ENCODE measurements around the gene AGK. TPM values are rescaled to one million over a fixed set of nuclear protein-coding genes. Genes with fewer than 3 reads are reported as not detected.
A peak's percentile ranks its signal among the peaks of the same experiment; 100 is the strongest.
"Not testable (repeated sequence)": the region's sequence is repeated elsewhere in the genome, so short reads cannot be mapped to it uniquely, and the experiment has no call there.

AGK gene
- polyA plus RNA-seq, 3 donors from 2014 or later = 104 to 125 (median 108) TPM

DNA sequence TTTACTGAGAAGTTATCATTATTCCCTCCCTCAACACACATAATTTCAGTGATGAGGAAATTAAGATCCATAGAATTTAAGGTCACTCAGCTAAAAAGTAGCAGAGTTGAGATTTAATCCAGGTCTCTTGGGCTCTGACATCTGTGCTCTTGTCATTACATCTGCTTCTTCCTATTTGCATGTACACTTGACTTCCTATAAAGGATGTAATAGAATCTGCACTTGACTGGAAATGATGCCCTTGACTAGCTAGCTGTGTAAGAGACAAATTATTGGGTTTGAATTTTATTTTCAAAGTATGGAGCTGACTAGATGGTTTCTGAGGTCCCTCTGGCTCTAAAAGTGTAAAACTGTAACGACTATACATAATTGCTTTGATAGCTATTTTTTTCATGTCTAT is 59.5 kb downstream of the AGK start:
- H3K36me3 Mint-ChIP-seq = peaks cover 23 to 53% (median 28%) of the 10 kb centered on the region in 3 donors
- H3K4me1 Mint-ChIP-seq = peaks cover 5 to 36% of the 10 kb centered on the region in 2 donors
- no peaks in the 10 kb centered on the region for H3K9me3 Mint-ChIP-seq
- H3K4me3 Mint-ChIP-seq = no peak overlapping the region
- H3K27me3 Mint-ChIP-seq (ENCODE audit: low read depth in 3 of 3) = peaks cover 0 to 2% (median 0%) of the 10 kb centered on the region in 3 donors
- H3K27ac Mint-ChIP-seq = no peak overlapping the region
- no peak for DNase-seq

DNA sequence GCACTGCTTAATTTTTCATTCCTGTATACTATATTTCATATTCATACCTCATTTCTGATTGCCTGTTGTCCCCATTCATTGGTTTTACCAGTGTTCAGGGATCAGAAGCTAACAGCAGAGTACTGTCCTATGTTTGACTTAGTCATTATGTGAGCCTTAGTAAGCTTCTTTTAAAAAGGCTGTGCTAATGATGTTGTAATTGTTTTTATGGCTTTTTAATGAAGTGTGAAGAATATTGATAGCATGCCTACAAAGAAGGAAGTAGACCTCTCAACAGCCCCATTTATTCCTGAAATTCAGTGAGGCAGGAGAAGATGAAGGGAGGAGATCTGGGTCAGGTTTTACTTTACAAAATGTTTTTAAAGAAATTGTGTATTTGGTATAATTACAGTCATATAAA is 61.7 kb downstream of the AGK start:
- H3K4me1 Mint-ChIP-seq = peaks cover 0 to 22% of the 10 kb centered on the region in 2 donors
- H3K27me3 Mint-ChIP-seq (ENCODE audit: low read depth in 3 of 3) = peaks cover 0 to 2% (median 0%) of the 10 kb centered on the region in 3 donors
- H3K4me3 Mint-ChIP-seq = no peak overlapping the region
- H3K9me3 Mint-ChIP-seq = no peaks in the 10 kb centered on the region
- H3K36me3 Mint-ChIP-seq = peaks cover 22 to 54% (median 28%) of the 10 kb centered on the region in 3 donors
- H3K27ac Mint-ChIP-seq = no peak overlapping the region
- DNase-seq = no peak

DNA sequence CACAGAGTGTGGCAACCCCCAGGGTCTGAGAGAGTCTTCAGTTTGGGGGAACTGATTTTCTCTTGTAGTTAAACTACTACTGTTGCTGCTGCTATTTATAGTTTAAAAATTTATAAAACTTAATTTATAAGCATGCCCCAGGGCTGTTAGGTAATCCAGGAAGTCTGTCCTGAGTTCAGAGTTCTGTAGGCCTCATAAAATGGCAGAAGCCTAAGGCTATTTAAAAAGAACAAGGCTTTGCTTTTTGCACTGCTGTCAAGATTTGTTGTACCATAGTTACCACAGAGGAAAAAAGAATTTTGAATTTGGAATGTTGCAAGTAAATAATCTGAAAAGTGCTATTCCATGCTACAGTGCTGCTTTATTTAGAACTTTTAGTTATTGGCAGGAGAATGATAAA is 66.1 kb downstream of the AGK start:
- no peak overlapping the region for H3K4me3 Mint-ChIP-seq
- H3K36me3 Mint-ChIP-seq = peaks cover 22 to 61% (median 24%) of the 10 kb centered on the region in 3 donors

GRCh38 chr7:141619745-141620144 is 68.5 kb downstream of the AGK start:
- H3K9me3 Mint-ChIP-seq = no peaks in the 10 kb centered on the region
- peaks cover 28 to 68% (median 38%) of the 10 kb centered on the region in 3 donors for H3K36me3 Mint-ChIP-seq
- peaks cover 0 to 2% of the 10 kb centered on the region in 2 donors for H3K4me1 Mint-ChIP-seq
- H3K27me3 Mint-ChIP-seq (ENCODE audit: low read depth in 3 of 3) = no peaks in the 10 kb centered on the region
- no peak overlapping the region for H3K4me3 Mint-ChIP-seq
- no peak for DNase-seq
- no peak overlapping the region for H3K27ac Mint-ChIP-seq

More for the DNA sequence above, 66.1 kb downstream of the AGK start:
- H3K4me1 Mint-ChIP-seq = peaks cover 0 to 6% of the 10 kb centered on the region in 2 donors
- no peak overlapping the region for H3K27ac Mint-ChIP-seq
- no peaks in the 10 kb centered on the region for H3K9me3 Mint-ChIP-seq
- H3K27me3 Mint-ChIP-seq (ENCODE audit: low read depth in 3 of 3) = no peaks in the 10 kb centered on the region
- no peak for DNase-seq

DNA sequence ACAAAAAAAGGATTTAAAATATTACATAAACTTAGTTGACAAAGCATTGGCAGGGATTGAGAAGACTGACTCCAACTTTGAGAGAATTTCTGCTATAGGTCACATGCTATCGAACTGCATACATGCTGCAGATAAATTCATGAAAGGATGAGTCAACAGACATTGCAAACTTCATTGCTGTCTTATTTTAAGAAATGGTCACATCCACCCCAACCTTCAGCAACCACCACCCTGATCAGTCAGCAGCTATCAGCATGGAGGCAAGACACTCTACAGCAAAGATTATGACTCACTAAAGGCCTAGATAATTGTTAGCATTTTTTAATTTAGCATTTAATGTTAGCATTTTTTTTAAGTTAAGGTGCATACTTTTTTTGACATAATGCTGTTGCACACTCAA is 73.6 kb downstream of the AGK start:
- Mint-ChIP-seq H3K27ac (no peak overlapping the region), H3K4me1 (peaks cover 0 to 10% of the 10 kb centered on the region in 2 donors), H3K27me3 (ENCODE audit: low read depth in 3 of 3) (no peaks in the 10 kb centered on the region), H3K9me3 (no peaks in the 10 kb centered on the region), H3K4me3 (no peak overlapping the region), H3K36me3 (peaks cover 31 to 65% (median 35%) of the 10 kb centered on the region in 3 donors)
- no peak for DNase-seq

DNA sequence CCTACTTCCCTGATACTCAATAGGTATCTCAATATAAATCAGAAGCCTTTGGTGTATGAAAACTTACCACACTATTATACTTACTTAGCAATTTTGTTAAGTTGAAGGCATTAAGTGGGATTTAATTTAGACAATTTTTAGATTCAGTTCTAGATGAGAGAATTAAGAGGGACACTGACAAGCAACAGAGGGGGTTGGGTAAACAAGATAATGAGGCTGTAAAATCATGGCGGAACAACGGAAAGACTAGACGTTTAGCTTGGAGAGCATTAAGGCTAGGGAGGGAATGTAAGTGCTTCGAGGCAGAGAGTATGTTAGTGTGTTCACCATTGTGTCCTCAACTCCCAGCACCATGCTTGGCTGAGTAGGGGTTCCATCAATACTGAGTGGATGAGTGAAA is 79.4 kb downstream of the AGK start:
- peak overlapping the region in 2 of 6 donors; percentile 1 to 53 for H3K27ac Mint-ChIP-seq
- no peak for DNase-seq
- no peak overlapping the region for H3K4me3 Mint-ChIP-seq
- no peaks in the 10 kb centered on the region for H3K27me3 Mint-ChIP-seq (ENCODE audit: low read depth in 3 of 3)
- peaks cover 0 to 15% of the 10 kb centered on the region in 2 donors for H3K4me1 Mint-ChIP-seq
- no peaks in the 10 kb centered on the region for H3K9me3 Mint-ChIP-seq
- peaks cover 8 to 52% (median 22%) of the 10 kb centered on the region in 3 donors for H3K36me3 Mint-ChIP-seq

GRCh38 chr7:141631525-141631924 is 80.3 kb downstream of the AGK start:
- Mint-ChIP-seq H3K27me3 (ENCODE audit: low read depth in 3 of 3) (no peaks in the 10 kb centered on the region), H3K27ac (no peak overlapping the region), H3K4me3 (no peak overlapping the region), H3K9me3 (no peaks in the 10 kb centered on the region), H3K4me1 (peaks cover 0 to 15% of the 10 kb centered on the region in 2 donors), H3K36me3 (peaks cover 5 to 54% (median 21%) of the 10 kb centered on the region in 3 donors)
- no peak for DNase-seq

GRCh38 chr7:141634065-141634464 is 82.9 kb downstream of the AGK start:
- no peak for DNase-seq
- Mint-ChIP-seq H3K9me3 (no peaks in the 10 kb centered on the region), H3K36me3 (peaks cover 5 to 67% (median 30%) of the 10 kb centered on the region in 3 donors), H3K4me3 (no peak overlapping the region), H3K27me3 (ENCODE audit: low read depth in 3 of 3) (no peaks in the 10 kb centered on the region), H3K4me1 (peaks cover 0 to 27% of the 10 kb centered on the region in 2 donors), H3K27ac (peak overlapping the region in 2 of 6 donors; percentile 9 to 27)

GRCh38 chr7:141636053-141636452 is 84.8 kb downstream of the AGK start:
- H3K36me3 Mint-ChIP-seq = peaks cover 19 to 70% (median 30%) of the 10 kb centered on the region in 3 donors
- no peaks in the 10 kb centered on the region for H3K27me3 Mint-ChIP-seq (ENCODE audit: low read depth in 3 of 3)
- peaks cover 0 to 21% of the 10 kb centered on the region in 2 donors for H3K4me1 Mint-ChIP-seq
- no peaks in the 10 kb centered on the region for H3K9me3 Mint-ChIP-seq
- no peak overlapping the region for H3K27ac Mint-ChIP-seq
- H3K4me3 Mint-ChIP-seq = no peak overlapping the region
- DNase-seq = no peak

- peaks cover 0 to 16% of the 10 kb centered on the region in 2 donors for H3K4me1 Mint-ChIP-seq
- DNase-seq = no peak
- no peaks in the 10 kb centered on the region for H3K9me3 Mint-ChIP-seq
- peak overlapping the region in 3 of 6 donors; percentile 0 to 37 (median 30) for H3K27ac Mint-ChIP-seq
- H3K27me3 Mint-ChIP-seq (ENCODE audit: low read depth in 3 of 3) = no peaks in the 10 kb centered on the region
- H3K36me3 Mint-ChIP-seq = peaks cover 16 to 60% (median 17%) of the 10 kb centered on the region in 3 donors
- H3K4me3 Mint-ChIP-seq = no peak overlapping the region
Measured at GRCh38 chr7:141640239-141640840, 89.1 kb downstream of the AGK start.

DNA sequence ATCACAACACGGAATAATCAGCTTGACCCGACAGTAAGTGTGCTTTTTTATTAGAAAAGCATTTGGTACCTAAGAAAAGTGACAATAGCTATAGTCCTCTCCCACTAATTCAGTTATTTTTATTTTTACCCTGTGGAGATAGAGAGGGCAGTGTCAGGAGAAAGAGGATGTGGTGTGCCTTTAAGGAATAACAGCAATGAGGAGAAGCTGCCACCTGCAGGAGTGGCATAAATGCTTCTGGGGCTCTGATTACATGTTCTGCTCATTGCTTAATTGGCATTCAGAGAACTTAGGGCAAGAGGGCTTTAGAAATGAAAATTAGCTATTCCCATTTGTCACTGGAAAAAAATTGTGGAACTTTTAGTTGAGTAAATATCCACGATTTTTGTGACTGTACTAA is 90.7 kb downstream of the AGK start:
- H3K9me3 Mint-ChIP-seq = no peaks in the 10 kb centered on the region
- H3K27ac Mint-ChIP-seq = peak overlapping the region in 1 of 6 donors; percentile 8
- peaks cover 1 to 21% of the 10 kb centered on the region in 2 donors for H3K4me1 Mint-ChIP-seq
- no peak overlapping the region for H3K4me3 Mint-ChIP-seq
- no peaks in the 10 kb centered on the region for H3K27me3 Mint-ChIP-seq (ENCODE audit: low read depth in 3 of 3)
- DNase-seq = no peak
- H3K36me3 Mint-ChIP-seq = peaks cover 16 to 59% (median 17%) of the 10 kb centered on the region in 3 donors

GRCh38 chr7:141645188-141645587 is 94.0 kb downstream of the AGK start:
- Mint-ChIP-seq H3K36me3 (peaks cover 13 to 51% (median 24%) of the 10 kb centered on the region in 3 donors), H3K27ac (no peak overlapping the region), H3K4me1 (peaks cover 1 to 17% of the 10 kb centered on the region in 2 donors), H3K9me3 (no peaks in the 10 kb centered on the region), H3K4me3 (no peak overlapping the region), H3K27me3 (ENCODE audit: low read depth in 3 of 3) (peaks cover 1 to 3% (median 1%) of the 10 kb centered on the region in 3 donors)
- DNase-seq = no peak

DNA sequence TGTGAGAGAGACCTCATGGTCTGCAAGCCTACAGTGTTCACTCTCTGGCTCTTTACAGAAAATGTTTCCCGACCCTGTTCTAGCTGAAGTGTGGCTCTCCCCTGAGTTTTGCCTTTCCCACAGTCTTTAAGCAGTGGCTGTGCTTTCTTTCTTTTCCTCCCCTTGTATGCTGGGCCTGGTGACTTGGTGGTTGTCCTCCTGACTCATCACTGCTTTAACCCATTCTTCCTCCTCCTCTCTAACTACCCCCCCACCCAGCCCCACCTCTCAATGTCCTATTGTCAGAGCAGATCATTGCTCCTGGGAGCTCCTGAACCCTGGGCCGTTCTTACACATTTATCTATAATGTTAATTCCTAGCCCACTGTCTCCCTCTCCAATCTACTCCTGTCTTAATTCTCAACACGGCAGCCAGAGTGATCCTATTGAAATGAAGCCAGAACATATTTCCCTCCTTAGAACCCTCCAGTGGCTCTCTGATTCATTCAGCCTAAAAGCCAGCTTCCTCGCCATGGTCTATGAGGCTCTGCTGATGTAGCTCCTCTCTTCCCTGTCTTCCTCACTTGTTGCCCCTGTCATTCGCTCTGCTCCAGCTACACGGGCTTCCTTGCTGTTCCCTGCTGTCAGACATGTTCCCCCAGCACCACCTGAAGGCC is 95.7 kb downstream of the AGK start:
- H3K27ac Mint-ChIP-seq = peak overlapping the region in 5 of 6 donors; percentile 15 to 67 (median 62)
- peaks cover 9 to 33% (median 15%) of the 10 kb centered on the region in 3 donors for H3K36me3 Mint-ChIP-seq
- H3K4me3 Mint-ChIP-seq = no peak overlapping the region
- peaks cover 1 to 3% (median 1%) of the 10 kb centered on the region in 3 donors for H3K27me3 Mint-ChIP-seq (ENCODE audit: low read depth in 3 of 3)
- peaks cover 1 to 19% of the 10 kb centered on the region in 2 donors for H3K4me1 Mint-ChIP-seq
- no peak for DNase-seq
- H3K9me3 Mint-ChIP-seq = no peaks in the 10 kb centered on the region

GRCh38 chr7:141647701-141648100 is 96.5 kb downstream of the AGK start:
- H3K9me3 Mint-ChIP-seq; H3K27me3 Mint-ChIP-seq (ENCODE audit: low read depth in 3 of 3); H3K4me3 Mint-ChIP-seq; DNase-seq: not testable (repeated sequence)
- peaks cover 8 to 29% (median 14%) of the 10 kb centered on the region in 3 donors for H3K36me3 Mint-ChIP-seq
- peak overlapping the region in 3 of 6 donors; percentile 40 to 51 (median 47) for H3K27ac Mint-ChIP-seq
- H3K4me1 Mint-ChIP-seq = peaks cover 1 to 19% of the 10 kb centered on the region in 2 donors
